GM19025 (cell line): ENCODE measurements around the gene PAX4.
A peak's percentile ranks its signal among the peaks of the same experiment; 100 is the strongest.

ENCODE experiments used
- ATAC-seq: cut with Tn5 transposase; IDR thresholded peaks from one replicate; pipeline ENCODE4 v1.9.1; 2021; ENCODE audit warnings: mild to moderate bottlenecking, low read depth, moderate library complexity; ENCODE audit not compliant: unreplicated experiment

The PAX4 gene

DNA sequence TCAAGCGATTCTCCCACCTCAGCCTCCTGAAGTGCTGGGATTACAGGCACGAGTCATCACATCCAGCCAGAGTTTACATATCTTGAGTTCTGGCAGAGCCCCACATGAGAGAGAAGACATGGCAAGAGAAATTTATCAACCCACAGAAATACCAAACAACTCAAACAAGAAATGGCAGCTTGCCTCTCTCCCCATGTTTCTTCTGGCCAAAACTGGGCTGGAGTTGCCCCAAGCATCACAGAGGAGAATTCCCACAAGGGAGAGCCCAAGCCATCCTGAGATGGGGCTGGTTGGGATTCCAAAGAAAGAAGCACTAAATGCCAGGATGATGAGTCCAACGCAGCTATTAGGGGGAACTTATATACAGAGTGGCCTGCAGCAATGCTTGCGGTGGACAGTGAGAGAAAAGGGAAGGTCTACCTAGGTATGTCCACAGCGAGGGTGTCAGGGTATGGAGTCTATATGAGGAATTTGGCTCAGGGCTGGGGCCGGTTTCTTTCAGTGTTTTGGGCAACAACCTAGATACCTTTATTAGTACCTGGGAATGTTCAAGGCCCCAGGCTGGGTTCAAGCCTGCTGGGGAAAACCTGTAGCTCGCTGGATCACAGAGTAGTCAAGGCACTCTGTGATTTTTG, 14.5 kb upstream of the PAX4 start:
- ATAC-seq, result no peak

DNA sequence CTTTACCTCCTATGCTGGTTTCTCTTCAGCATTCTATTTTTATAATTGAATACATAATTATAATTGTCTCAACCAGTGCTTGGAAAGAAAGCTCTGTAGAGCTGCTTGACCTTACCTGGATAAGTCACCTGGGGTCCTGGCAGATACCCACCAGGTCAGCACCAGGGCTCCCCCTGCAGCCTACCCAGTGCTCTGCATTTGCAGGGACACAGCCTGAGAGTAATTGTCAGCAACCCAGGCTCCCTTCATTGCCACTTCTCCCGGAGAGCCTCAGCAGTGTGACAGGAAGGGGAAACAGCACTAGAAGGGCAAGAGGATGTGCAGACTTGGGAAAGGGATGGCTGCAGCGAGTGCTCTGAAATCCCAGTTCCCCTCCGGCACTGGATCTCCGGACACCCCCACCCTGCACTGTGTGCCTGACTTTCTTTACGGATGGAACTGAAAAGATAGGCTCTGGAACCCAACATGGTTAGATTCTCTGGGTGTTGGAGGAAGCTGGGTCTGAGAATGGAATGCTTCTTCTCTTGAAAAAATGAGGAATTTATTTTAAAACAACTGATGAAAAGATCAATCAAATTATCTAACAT, 11.4 kb upstream of the PAX4 start:
- no peak for ATAC-seq

DNA sequence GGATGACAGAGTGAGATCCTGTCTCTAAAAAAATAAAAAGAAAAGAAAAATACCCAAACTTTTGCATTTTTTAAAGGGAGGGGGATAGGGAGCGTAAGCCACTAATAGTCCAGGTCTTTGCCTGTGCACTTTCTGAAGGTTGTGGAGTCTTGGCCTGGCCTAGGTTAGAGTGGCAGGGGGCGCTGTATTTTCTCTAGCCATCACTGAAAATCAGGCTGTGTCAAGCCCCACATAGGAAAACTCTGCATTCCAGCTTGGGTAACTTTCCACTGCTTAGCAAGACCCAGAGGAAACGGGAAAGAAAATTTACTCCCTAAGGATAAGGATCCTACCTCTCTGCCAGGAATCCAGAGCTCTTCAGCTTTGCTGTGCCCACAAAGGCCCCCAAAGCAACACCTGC, 10.5 kb upstream of the PAX4 start:
- ATAC-seq, result no peak

DNA sequence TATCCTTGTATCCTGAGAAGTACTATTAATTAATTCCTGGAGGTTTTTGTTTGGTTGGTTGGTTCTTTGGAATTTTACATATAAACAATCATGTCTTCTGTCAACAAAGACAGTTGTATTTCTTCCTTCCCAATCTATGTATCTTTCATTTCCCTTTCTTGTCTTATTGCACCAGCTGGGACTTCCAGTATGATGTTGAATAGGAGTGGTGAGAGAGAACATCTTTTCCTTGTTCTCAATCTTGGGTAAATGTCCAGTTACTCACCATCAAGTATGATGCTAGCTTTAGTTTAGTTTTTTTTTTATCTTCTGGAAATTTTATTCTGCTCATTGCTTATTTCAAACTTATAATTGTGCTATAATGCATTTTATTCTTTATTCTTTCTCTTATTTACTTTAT, 7.4 kb upstream of the PAX4 start:
- no peak for ATAC-seq

DNA sequence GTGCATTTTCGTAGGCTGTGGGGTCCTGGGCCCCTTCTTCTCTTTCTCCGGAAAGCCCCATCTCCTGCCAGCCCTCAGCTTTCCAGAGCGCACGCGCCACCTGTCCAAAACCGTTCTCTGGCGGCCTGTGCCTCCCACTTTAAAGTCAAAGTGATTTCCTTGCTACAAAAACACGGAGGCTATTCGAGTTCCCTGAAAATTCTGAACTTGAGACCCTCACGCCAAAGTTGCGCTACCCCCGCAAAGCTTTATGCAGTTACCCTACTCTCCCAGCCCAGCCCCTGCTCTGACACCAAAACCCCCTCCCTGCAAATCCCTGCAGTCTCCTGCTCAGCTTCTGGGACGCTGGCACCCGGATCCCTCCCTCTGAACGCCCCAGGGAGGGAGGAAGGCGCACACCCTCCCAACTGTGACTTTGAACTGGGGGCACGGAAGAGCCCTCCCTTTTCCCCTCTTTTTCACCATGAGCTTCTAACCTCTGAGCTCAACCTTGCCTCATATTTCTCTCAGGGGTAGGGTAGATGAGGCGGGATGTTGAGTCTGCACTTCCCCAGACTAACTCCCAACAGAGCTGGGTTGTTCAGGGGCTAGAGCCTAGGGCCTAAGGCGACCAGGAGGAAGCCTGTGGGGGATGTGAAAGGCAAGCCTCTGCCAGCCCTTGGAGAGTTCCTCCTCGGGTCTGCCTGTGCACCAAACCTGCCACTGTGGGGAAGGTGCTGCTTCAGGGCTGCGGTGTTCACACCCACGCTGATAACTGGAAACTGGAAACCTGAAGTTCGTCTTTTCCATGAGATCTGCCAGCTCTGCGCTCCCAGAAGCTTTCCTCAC, 2.7 kb upstream of the PAX4 start:
- no peak for ATAC-seq

DNA sequence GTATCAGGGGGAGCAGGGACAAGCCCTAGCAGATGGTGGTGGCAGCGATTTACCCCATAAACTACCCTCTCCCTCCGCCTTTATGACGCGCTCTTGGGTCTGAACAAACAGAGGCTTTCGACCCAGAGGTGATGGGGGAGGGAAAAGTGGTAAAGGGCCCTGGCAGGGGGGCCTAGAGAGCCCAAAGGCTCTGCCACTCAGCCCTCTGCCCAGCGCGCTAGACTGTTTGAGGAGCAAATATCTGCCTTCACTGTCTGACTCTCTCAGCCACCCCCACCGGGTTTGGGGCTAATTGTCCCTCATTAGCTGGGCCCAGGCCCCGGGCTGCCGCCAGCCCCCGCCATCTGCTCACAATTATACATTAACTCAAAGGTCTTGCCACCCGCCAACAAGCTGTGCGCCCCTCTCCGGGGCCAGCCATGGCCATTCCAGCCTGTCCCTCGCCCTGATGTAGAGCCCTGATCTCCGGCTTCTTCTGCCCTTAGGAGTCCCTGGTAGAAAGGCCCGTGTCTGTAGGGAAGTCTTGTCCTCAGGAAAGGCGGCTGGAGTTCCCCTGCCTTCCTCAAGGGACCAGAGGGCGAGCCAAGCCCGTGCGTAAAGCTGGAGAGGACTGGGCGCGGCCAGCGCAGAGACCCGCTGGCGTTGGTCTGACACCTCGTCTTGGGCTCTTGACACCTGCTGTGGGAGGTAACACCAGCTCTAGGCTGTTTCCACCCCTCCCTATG, 1.9 kb upstream of the PAX4 start:
- ATAC-seq, result no peak

DNA sequence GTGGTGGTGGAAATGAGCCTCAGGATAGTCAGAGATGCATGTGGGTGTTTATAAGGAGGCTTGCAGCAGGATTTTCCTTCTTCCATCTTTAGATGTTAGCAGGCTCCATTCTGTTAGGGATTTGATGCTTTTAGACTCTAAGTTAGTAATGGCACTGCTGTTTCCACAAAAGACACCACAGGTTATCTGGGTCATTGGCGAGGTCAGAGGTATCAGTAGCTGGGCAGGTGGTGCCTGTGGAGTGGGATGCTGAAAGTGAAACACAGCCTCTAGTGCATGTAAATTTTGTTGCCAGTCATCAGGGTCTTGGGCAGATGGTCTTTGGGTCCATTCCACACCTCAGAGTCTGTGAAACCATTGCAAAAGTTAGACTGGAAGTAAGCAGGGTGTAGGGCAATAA, 833 bp upstream of the PAX4 start:
- no peak for ATAC-seq

DNA sequence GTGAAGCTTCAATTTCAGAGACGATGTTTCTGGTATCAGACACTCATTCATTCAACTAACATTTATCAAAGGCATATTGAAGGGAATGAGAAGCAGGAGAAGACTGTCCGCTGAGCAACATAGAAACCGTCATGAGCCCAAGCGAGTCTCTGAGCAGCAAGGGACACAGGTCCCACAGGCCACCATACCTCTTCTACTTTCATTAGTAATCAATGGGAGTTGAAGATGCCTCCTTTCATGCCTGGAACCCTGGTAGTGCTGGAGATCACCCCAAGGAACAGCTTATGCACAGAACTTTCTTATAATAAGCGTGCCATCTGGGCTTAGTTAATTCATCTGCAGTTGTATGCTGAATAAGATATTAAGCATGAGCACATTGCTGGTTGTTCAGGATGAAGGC, 1.2 kb downstream of the PAX4 start:
- no peak for ATAC-seq

DNA sequence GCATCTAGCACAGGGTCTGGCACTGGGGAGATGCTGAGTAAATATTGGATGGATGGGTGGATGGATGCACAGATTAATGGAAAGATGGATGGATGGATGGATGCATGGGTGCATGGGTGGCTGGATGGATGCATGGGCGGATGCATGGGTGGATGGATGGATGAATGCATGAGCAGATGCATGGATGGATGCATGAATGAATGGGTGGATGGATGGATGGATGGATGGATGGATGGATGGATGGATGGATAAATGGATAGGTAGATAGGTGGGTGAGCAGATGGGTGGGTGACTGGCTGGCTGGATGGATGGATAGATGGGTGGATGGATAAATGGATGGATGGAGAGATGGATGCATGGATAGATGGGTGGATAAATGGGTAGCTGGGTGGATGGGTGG, 5.7 kb downstream of the PAX4 start:
- no peak for ATAC-seq

DNA sequence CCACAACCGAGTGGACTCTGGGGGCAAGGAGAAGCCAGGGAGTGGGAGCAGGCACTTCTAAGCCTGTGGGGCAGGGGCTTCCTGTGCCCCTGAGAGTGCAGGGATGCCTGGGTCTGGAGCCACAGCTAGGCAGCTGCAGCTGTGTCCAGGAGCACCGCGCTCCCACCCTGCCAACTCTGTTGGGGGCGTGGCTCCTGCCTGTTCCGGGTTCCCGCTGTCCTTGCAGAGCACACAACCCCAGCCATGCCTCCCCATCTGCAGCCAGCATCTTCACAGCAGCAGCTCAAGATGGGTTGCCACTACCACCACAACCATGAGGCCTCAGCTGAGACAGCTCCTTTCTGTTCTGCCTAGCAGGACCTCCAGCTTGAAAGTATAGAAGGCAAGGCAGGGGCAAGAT, 8.6 kb downstream of the PAX4 start:
- no peak for ATAC-seq

DNA sequence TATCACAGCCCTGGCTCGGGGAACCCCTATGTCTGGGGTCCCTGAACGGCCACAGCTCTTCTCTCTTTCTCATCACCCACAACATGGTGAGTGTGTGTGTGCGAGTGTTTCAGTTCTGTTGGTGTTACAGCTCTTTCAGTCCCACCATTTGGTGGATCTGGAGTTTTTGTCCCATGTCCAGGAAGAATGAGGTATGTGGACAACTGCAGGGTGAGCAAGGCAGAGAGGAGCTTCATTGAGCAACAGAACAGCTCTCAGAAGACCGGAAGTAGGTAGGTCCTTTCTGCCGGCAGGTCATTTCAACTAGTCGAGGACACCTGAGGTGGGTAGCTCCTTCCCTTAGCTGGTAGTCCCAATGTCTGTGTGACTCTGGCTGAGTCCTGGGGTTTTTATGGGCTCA, 9.5 kb downstream of the PAX4 start:
- ATAC-seq, result no peak

DNA sequence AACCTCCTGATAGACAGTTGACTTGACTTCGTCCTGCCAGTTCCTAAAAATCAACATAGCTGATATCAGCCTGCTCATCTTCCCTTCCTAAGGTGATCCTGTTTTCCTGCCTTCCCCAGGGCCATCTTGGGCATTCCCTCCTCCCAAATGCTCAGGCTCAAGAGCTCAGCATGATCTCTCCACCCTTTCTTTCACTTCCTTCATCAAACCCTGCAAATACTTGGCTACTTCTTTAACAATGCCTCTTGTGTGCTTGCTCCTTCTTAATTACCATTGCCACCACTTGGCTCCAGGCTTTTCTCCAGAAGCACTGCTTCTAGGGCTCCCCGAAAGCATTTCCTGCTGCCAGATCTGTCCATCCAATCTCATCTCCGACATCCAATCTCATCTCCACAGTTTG, 17.1 kb downstream of the PAX4 start:
- no peak for ATAC-seq

DNA sequence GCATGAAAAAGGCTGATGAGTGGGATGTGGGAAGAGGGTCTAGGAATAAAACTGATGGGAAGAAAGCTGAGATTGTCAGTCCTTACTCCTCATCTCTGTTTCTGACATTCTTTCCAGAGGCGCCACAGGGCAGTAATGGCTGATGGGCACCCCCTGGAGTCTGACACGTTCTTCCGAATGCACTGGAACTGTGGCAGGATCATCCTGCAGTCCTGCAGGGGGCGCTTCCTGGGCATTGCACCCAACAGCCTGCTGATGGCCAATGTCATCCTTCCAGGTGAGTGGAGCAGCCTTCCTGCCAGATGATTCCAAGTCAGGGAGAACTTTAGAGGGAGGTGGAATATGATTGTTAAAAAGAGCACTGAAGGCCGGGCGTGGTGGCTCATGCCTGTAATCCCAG, 19.6 kb downstream of the PAX4 start:
- no peak for ATAC-seq

DNA sequence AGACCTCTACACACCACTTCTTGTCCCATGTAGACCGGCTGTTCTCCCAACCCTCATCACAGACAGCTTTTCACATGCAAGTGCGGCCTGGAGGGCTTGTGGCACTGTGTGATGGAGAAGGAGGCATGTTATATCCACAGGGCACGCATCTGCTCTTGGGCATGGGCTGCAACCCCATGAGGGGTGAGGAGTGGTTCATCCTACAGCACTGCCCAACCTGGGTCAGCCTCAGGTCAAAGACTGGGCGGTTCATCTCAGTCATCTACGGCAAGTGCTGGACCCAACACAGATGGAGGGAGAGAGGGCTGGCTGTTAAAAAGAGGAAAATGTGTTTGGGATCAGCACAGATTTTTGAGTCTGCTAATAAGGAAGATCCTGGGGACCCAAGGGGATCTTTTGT, 22.2 kb downstream of the PAX4 start:
- no peak for ATAC-seq

DNA sequence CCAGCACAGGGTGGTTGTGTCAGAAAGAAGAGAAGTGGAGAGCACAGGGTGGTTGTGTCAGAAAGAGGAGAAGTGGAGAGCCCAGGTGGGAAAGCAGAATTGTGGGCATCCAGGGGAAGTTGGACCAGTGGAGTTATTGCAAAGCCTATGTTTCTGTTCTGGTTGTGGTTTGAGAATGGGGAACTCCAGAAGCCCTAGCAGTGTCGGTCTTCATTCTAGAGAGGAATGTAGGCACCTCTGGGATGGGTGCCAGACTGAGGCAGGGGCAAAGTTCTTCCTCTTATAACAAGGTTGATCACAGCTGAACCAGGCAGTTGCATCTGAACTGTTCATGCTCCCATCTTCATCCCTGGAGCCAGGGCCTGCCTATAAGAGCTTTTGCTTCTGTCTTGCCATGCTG, 23.5 kb downstream of the PAX4 start:
- ATAC-seq, result no peak

DNA sequence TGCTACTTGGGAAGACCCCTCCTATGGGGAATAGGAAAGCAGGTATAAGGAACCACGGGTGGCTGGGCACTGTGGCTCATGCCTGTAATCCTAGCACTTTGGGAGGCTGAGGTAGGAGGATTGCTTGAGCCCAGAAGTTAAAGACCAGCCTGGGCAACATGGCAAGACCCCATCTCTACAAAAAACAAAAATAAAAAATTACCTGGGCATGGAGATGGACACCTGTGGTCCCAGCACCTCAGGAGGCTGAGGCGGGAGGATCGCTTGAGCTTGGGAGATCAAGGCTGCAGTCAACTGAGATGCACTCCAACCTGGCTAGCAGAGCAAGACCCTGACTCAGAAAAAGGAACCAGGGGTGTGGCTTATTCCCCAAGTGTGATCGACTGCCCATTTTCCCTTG, 25.4 kb downstream of the PAX4 start:
- ATAC-seq, result no peak

DNA sequence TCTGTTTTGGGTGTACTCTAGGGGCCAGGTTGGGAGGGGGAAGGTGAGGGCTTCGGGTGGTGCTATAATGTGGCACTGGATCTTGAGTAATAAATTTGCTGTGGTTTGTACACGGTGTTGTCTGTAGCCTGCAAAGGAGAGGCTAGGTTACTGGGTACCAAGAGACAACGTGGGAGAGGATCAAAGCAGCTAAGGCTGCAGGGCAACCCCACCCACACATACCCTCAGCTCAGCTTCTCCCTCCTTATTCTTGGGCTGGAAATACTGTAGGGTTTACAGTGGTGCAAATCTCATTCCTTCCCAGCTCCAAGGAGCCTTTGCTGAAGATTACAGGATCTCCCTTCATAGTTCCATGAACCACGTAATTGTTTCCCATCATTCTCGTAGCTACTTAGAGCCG, 26.4 kb downstream of the PAX4 start:
- ATAC-seq, result no peak

DNA sequence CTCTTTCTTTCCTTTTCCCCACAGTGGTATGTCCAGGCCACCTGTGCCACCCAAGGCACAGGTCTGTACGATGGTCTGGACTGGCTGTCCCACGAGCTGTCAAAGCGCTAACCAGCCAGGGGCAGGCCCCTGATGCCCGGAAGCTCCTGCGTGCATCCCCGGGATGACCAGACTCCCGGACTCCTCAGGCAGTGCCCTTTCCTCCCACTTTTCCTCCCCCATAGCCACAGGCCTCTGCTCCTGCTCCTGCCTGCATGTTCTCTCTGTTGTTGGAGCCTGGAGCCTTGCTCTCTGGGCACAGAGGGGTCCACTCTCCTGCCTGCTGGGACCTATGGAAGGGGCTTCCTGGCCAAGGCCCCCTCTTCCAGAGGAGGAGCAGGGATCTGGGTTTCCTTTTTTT, 26.8 kb downstream of the PAX4 start:
- no peak for ATAC-seq

DNA sequence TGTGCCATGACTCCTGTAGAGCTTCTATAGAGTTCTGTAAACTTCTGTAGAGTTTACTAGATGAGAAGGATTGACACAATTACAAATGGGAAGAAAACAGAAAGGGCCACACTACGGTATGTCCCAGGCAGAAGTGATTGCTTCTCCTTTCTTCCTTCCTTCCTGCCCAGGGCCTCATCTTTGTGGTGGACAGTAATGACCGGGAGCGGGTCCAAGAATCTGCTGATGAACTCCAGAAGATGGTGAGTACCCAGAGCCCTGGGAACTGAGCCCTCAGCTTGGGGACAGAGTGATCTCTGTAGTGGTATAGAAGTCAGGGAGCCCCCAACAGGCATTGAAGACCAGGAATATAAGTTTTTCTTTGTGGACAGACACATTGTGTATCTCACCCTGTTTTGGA, 28.0 kb downstream of the PAX4 start:
- no peak for ATAC-seq

DNA sequence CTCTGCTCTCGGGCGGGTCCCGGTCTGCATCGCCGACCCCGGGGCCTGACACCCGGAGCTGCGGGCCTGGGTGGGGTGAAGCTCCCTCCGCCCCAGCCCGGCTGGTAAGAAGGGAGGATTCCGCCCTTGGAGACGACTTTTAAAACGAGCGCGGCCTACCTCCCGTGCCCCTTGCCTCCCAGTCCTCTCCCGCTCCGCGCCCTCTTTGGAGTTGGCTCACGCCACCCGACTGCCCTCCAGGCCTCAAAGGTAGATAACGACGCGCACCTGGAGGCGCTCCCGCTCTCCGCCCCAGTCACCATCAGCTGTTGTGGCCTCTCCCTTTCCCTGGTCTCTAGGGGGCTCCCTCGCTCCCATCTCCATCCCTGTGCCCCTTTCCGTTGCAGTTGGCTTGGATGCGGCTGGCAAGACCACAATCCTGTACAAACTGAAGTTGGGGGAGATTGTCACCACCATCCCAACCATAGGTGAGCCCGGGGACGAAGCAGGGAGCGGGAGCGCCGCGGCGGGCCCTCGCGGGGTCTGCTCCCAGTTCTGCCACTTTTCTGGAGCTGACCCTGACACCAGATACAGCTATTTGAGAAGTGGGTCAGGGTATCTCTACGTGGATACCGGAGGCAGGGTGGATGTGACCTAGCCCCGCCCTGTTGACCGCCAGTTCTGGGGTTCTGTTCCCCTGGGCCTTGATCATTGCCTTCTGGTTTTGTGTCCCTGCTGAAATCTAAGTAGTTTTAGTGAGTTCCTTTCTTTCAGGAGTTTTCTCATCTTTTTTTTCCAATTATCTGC, 29.1 kb downstream of the PAX4 start:
- peak; percentile 9 for ATAC-seq
